Ishikawa (cell line): Measurements from ENCODE around the gene RTN4IP1.

ENCODE experiments used
- CEBPB ChIP-seq: IDR thresholded peaks from 2 replicates; pipeline ENCODE4 v1.6.1; 2012
- CREB1 ChIP-seq: IDR thresholded peaks from 2 replicates; pipeline ENCODE4 v1.6.1; 2012; ENCODE audit warnings: low read depth
- EGR1 ChIP-seq: IDR thresholded peaks from 2 replicates; pipeline ENCODE4 v1.6.1; 2012
- EP300 ChIP-seq: IDR thresholded peaks from 2 replicates; pipeline ENCODE4 v1.6.1; 2012; ENCODE audit warnings: borderline replicate concordance
- FOXM1 ChIP-seq: IDR thresholded peaks from 2 replicates; pipeline ENCODE4 v1.6.1; 2012; ENCODE audit warnings: low read depth, borderline replicate concordance
- RAD21 ChIP-seq: IDR thresholded peaks from 2 replicates; pipeline ENCODE4 v1.6.1; 2012; ENCODE audit warnings: low read depth
- REST ChIP-seq: IDR thresholded peaks from 2 replicates; pipeline ENCODE4 v1.6.1; 2012; ENCODE audit warnings: low read depth, mild to moderate bottlenecking
- TAF1 ChIP-seq: IDR thresholded peaks from 2 replicates; pipeline ENCODE4 v1.6.1; 2012; ENCODE audit warnings: low read depth, mild to moderate bottlenecking
- YY1 ChIP-seq: IDR thresholded peaks from 2 replicates; pipeline ENCODE4 v1.6.1; 2012; ENCODE audit warnings: low read depth
- ZBTB7A ChIP-seq: IDR thresholded peaks from 2 replicates; pipeline ENCODE4 v1.6.1; 2012; ENCODE audit warnings: low read depth
- TF ChIP-seq, protein P1 (sequence below): IDR thresholded peaks from 2 replicates; pipeline ENCODE4 v1.6.1; 2012
- TF ChIP-seq, protein P2 (sequence below): IDR thresholded peaks from 2 replicates; pipeline ENCODE4 v1.6.1; 2012

DNA sequence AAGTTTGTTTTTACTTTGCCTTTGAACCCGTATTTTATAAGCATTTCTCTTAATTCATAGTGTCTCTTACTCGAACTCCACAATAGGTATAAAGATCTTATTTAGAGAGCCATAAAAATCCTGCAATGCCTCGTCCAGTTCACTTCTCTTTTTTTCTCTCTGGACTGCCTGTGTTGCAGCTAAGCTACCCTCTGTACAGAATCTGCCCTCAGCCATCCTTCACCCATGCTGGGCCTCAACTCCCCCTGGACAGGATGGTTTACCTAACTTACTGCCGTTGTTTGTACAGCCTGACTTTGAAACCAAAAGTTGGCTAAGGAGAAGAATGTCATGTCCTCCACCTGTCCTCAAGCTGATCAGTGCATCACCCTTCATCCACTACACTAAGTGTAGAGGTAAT, 10.5 kb upstream of the RTN4IP1 start:
- TF ChIP-seq CREB1 (no peak), EP300 (no peak), CEBPB (no peak), FOXM1 (no peak), EGR1 (no peak), YY1 (no peak), RAD21 (no peak), REST (no peak), TAF1 (no peak), ZBTB7A (no peak)
- TF ChIP-seq, protein P1, sequence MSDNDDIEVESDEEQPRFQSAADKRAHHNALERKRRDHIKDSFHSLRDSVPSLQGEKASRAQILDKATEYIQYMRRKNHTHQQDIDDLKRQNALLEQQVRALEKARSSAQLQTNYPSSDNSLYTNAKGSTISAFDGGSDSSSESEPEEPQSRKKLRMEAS, result no peak
- TF ChIP-seq, protein P2, sequence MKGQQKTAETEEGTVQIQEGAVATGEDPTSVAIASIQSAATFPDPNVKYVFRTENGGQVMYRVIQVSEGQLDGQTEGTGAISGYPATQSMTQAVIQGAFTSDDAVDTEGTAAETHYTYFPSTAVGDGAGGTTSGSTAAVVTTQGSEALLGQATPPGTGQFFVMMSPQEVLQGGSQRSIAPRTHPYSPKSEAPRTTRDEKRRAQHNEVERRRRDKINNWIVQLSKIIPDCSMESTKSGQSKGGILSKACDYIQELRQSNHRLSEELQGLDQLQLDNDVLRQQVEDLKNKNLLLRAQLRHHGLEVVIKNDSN, result no peak
